SU-DHL-6 (cell line): ENCODE results near the gene ZNF23.

Experiments used
- H2AFZ ChIP-seq: fragments of 200-600 bp; sonication (generic); 2 replicates; pipeline ENCODE4 v1.6.1; 2014; ENCODE audit warnings: low read depth, mild to moderate bottlenecking, moderate library complexity, mixed read lengths, antibody characterized with exemption, low read length; ENCODE audit not compliant: severe bottlenecking
- H3F3A ChIP-seq: fragments of 200-600 bp; shearing (Covaris generic); 2 replicates; pipeline ENCODE4 v1.6.0; 2016; ENCODE audit warnings: antibody characterized with exemption, mild to moderate bottlenecking; ENCODE audit not compliant: insufficient read depth
- H3K27ac ChIP-seq: fragments of 200-600 bp; sonication (generic); 2 replicates; pipeline ENCODE4 v1.5.1; 2016; ENCODE audit warnings: low read depth, mild to moderate bottlenecking, low read length, moderate library complexity, mixed read lengths
- H3K27me3 ChIP-seq: fragments of 200-600 bp; sonication (generic), shearing (Covaris generic); 2 replicates; pipeline ENCODE4 v1.6.0; 2014; ENCODE audit warnings: mild to moderate bottlenecking, low read length
- H3K36me3 ChIP-seq: fragments of 200-600 bp; sonication (generic); 2 replicates; pipeline ENCODE4 v1.6.1; 2014; ENCODE audit warnings: mild to moderate bottlenecking, low read length, mixed read lengths
- H3K4me2 ChIP-seq: fragments of 300-600, 200-600 bp; shearing (Covaris generic), sonication (generic); 2 replicates; pipeline ENCODE4 v1.6.0; 2014; ENCODE audit warnings: low read length, low read depth, mild to moderate bottlenecking; ENCODE audit not compliant: poor library complexity, severe bottlenecking
- H3K4me3 ChIP-seq: fragments of 200-600 bp; sonication (generic); 2 replicates; pipeline ENCODE4 v1.5.1; 2014; ENCODE audit warnings: antibody characterized with exemption, low read length, mild to moderate bottlenecking, mixed read lengths; ENCODE audit not compliant: insufficient read depth, poor library complexity, severe bottlenecking
- H3K79me2 ChIP-seq: fragments of 200-600 bp; sonication (generic); 2 replicates; pipeline ENCODE4 v1.6.1; 2014; ENCODE audit warnings: mild to moderate bottlenecking, low read length, moderate library complexity; ENCODE audit not compliant: insufficient read depth
- H3K9ac ChIP-seq: fragments of 200-600 bp; sonication (generic); 2 replicates; pipeline ENCODE4 v1.7.0; 2014; ENCODE audit warnings: mild to moderate bottlenecking, low read length
- H3K9me2 ChIP-seq: fragments of 200-600 bp; sonication (generic); replicated peaks from 2 replicates; pipeline ENCODE4 v1.6.1; 2014; ENCODE audit warnings: low read length; ENCODE audit not compliant: insufficient read depth
- H3K9me3 ChIP-seq: fragments of 200-600 bp; sonication (generic); 2 replicates; pipeline ENCODE4 v1.6.1; 2014; ENCODE audit warnings: low read length, mixed read lengths; ENCODE audit not compliant: insufficient read depth
- H4K20me1 ChIP-seq: fragments of 200-600 bp; sonication (generic); 2 replicates; pipeline ENCODE4 v1.6.1; 2014; ENCODE audit warnings: low read depth, mild to moderate bottlenecking, antibody characterized with exemption, low read length, moderate library complexity, mixed read lengths
- EZH2phosphoT487 ChIP-seq: fragments of 200-600 bp; sonication (generic), shearing (Covaris generic); conservative IDR thresholded peaks from 2 replicates; pipeline ENCODE4 v1.6.1; 2018; ENCODE audit warnings: mild to moderate bottlenecking, antibody characterized with exemption, low read length, moderate library complexity, mixed read lengths
- TF ChIP-seq, protein P1 (sequence below): fragments of 200-600 bp; sonication (generic); IDR thresholded peaks from one replicate; pipeline ENCODE4 v1.5.1; 2017; ENCODE audit warnings: antibody characterized with exemption, mild to moderate bottlenecking, low read length, moderate library complexity; ENCODE audit not compliant: insufficient read depth, poor library complexity, severe bottlenecking

Gene ZNF23

DNA sequence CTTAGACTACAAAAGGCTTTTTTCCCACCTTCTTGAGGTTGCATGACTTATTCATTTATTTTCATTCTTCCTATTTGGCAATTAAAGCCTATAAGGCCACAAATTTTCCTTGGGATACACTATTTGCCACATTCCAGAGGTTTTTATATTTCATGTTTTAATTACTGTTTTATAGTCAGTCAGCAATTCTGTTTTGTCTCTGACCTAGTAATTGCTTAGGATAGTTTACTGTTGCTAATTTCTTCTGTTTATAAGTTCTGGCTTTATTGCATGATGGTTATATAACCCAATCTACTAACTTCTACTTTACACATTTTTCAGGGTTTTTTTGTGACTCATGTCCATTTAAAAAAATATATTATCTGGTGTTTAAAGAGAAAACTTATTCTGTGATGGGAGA is 2.5 kb downstream of the ZNF23 start:
- H2AFZ ChIP-seq = no peak overlapping the region
- TF ChIP-seq EZH2phosphoT487 = no peak
- TF ChIP-seq, protein P1, sequence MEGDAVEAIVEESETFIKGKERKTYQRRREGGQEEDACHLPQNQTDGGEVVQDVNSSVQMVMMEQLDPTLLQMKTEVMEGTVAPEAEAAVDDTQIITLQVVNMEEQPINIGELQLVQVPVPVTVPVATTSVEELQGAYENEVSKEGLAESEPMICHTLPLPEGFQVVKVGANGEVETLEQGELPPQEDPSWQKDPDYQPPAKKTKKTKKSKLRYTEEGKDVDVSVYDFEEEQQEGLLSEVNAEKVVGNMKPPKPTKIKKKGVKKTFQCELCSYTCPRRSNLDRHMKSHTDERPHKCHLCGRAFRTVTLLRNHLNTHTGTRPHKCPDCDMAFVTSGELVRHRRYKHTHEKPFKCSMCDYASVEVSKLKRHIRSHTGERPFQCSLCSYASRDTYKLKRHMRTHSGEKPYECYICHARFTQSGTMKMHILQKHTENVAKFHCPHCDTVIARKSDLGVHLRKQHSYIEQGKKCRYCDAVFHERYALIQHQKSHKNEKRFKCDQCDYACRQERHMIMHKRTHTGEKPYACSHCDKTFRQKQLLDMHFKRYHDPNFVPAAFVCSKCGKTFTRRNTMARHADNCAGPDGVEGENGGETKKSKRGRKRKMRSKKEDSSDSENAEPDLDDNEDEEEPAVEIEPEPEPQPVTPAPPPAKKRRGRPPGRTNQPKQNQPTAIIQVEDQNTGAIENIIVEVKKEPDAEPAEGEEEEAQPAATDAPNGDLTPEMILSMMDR = no peak
- H3K9me2 ChIP-seq = no peaks in the 10 kb centered on the region
- H3K27ac ChIP-seq = no peak overlapping the region
- H3K9ac ChIP-seq = no peak overlapping the region
- H3K36me3 ChIP-seq = no peaks in the 10 kb centered on the region
- H3K4me2 ChIP-seq = no peak overlapping the region
- H3F3A ChIP-seq = no peaks in the 10 kb centered on the region
- no peaks in the 10 kb centered on the region for H4K20me1 ChIP-seq
- no peaks in the 10 kb centered on the region for H3K9me3 ChIP-seq
- peaks cover 24% of the 10 kb centered on the region for H3K79me2 ChIP-seq
- H3K27me3 ChIP-seq = no peaks in the 10 kb centered on the region
- no peak overlapping the region for H3K4me3 ChIP-seq

DNA sequence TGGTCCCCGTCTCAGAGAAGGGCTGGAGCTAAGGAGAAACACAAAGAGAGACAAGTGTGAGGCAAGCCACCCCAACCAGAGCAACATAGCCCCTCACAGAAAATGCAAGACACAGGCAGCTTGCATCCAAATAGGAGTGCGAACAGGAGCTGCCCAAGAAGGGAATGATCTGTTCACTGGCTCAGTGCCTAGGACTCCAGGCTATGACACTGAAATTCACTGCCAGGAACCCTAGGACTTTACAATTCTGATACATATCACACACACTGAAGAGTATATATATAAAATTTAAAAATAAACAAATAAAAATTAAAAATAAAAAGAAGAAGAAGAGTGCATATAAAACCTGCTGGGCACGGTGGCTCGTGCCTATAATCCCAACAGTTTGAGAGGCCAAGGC is 5.2 kb downstream of the ZNF23 start:
- no peaks in the 10 kb centered on the region for H3K27me3 ChIP-seq
- H3K4me2 ChIP-seq = no peak overlapping the region
- peaks cover 11% of the 10 kb centered on the region; the same call in 1 of the 2 replicates for H3K36me3 ChIP-seq
- no peaks in the 10 kb centered on the region for H3F3A ChIP-seq
- H3K27ac ChIP-seq = no peak overlapping the region
- H2AFZ ChIP-seq = no peak overlapping the region
- H3K9ac ChIP-seq = no peak overlapping the region
- H4K20me1 ChIP-seq = no peaks in the 10 kb centered on the region
- H3K9me2 ChIP-seq = no peaks in the 10 kb centered on the region
- peaks cover 23% of the 10 kb centered on the region for H3K79me2 ChIP-seq
- TF ChIP-seq, protein P1 = no peak
- no peak for TF ChIP-seq EZH2phosphoT487
- no peaks in the 10 kb centered on the region for H3K9me3 ChIP-seq
- H3K4me3 ChIP-seq = no peak overlapping the region

DNA sequence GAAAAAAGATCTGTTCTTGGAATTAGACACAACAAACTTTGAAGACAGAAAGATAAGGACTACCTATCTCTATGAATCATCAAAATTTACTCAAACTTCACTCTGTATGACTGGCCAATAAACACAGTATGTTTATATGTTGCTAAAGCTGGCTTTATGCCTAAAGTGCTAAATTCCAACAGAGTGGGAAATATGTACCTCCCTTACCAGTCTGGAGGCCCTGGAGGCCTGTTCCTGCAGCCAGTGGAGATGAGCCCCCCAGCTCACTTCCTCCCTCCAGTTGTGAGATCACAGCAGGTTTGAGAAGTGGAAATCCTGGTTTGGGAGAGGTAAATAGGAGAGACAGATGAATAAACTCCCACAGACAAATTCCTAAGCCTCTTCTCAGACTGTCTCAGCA is 9.0 kb downstream of the ZNF23 start:
- Histone ChIP-seq H4K20me1 (no peaks in the 10 kb centered on the region), H3K27me3 (no peaks in the 10 kb centered on the region), H3K4me2 (no peak overlapping the region), H3K9me2 (no peaks in the 10 kb centered on the region), H3K79me2 (no peaks in the 10 kb centered on the region), H3K36me3 (peaks cover 47% of the 10 kb centered on the region), H3F3A (no peaks in the 10 kb centered on the region), H3K9me3 (peaks cover 29% of the 10 kb centered on the region), H3K27ac (no peak overlapping the region), H3K9ac (no peak overlapping the region), H3K4me3 (no peak overlapping the region), H2AFZ (no peak overlapping the region)
- TF ChIP-seq EZH2phosphoT487 = no peak
- TF ChIP-seq, protein P1 = no peak
